ENCODE results near the gene PDIA2. TPM values are rescaled to one million over a fixed set of nuclear protein-coding genes. Genes with fewer than 3 reads are reported as not detected.

Gene PDIA2
- polyA plus RNA-seq, 2 of the 4 experiments (the other 2 are of a cell fraction), result 0.45 to 0.52 TPM

DNA sequence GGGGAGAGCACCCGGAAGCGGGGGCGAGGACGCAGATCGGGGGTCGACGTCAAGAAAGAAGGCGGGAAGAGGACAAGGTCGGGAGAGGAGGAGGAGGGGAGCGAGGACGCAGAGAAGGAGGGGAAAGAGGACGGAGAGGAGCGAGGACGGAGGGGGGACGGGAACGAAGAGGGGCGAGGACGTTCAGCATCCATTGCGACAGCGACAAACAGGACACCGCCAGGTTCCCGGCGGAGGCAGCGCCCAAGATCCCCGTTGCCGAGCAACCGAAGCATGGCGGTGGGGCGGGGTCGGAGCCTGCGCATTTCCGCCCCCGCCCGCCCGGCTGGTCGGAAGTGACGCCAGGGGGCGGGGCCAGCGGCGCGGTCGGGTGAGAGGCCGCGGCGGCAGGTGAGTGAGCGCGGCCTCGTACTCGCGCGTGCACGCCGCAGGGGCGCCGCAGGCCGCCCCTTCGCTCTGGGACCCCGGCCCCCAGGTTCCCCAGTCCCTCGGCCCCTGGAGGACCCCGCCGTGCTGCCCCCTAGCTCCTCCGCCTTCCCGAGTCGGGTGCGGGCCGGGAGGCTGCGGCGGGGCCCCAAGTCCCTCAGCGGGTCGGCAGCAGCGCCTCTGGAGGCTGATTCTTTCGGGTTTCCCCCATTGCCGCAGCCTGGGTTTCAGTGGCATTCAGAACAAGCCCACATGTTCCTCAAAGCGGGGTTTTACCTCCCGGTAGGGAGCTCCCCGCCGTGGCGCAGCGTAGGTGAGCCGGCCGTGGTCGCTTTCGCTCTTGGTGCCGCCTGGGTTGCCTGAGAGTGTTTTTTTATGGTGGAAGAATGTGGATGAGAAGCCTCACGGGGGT, 48.3 kb upstream of the PDIA2 start, which contains the start of gene FAM234A (continued):
- TF ChIP-seq EHF (CRISPR knock-in tag; IDR thresholded peaks at IDR 0.05), result 0 out of 2 replicates have a peak, but pooled peaks have one; percentile 83
- TF ChIP-seq RFX5 (IDR thresholded peaks at IDR 0.05), result no peak
- TF ChIP-seq EHMT2 (IDR thresholded peaks at IDR 0.05; ENCODE audit: low read depth), result no peak
- TF ChIP-seq JUNB (IDR thresholded peaks at IDR 0.05), result no peak
- TF ChIP-seq, protein P1, sequence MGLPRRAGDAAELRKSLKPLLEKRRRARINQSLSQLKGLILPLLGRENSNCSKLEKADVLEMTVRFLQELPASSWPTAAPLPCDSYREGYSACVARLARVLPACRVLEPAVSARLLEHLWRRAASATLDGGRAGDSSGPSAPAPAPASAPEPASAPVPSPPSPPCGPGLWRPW (IDR thresholded peaks at IDR 0.05), result no peak
- TF ChIP-seq NPAS2 (CRISPR knock-in tag; IDR thresholded peaks at IDR 0.05; ENCODE audit: borderline replicate concordance), result no peak
- TF ChIP-seq EP300 (IDR thresholded peaks at IDR 0.05), result no peak
- TF ChIP-seq, protein P2, sequence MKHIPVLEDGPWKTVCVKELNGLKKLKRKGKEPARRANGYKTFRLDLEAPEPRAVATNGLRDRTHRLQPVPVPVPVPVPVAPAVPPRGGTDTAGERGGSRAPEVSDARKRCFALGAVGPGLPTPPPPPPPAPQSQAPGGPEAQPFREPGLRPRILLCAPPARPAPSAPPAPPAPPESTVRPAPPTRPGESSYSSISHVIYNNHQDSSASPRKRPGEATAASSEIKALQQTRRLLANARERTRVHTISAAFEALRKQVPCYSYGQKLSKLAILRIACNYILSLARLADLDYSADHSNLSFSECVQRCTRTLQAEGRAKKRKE (CRISPR knock-in tag; IDR thresholded peaks at IDR 0.05; ENCODE audit: low read depth), result no peak
- TF ChIP-seq RNF2 (IDR thresholded peaks at IDR 0.05; ENCODE audit: borderline replicate concordance, low read depth), result no peak
- TF ChIP-seq KDM1A (IDR thresholded peaks at IDR 0.05; ENCODE audit: low read depth), result no peak
- no peak for TF ChIP-seq REST (IDR thresholded peaks at IDR 0.05)
- no peak for TF ChIP-seq HDAC2 (IDR thresholded peaks at IDR 0.05)
- TF ChIP-seq ZNF302 (CRISPR knock-in tag; IDR thresholded peaks at IDR 0.05), result no peak
- TF ChIP-seq, protein P3, sequence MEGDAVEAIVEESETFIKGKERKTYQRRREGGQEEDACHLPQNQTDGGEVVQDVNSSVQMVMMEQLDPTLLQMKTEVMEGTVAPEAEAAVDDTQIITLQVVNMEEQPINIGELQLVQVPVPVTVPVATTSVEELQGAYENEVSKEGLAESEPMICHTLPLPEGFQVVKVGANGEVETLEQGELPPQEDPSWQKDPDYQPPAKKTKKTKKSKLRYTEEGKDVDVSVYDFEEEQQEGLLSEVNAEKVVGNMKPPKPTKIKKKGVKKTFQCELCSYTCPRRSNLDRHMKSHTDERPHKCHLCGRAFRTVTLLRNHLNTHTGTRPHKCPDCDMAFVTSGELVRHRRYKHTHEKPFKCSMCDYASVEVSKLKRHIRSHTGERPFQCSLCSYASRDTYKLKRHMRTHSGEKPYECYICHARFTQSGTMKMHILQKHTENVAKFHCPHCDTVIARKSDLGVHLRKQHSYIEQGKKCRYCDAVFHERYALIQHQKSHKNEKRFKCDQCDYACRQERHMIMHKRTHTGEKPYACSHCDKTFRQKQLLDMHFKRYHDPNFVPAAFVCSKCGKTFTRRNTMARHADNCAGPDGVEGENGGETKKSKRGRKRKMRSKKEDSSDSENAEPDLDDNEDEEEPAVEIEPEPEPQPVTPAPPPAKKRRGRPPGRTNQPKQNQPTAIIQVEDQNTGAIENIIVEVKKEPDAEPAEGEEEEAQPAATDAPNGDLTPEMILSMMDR (IDR thresholded peaks at IDR 0.05), result peak; percentile 57
- no peak for TF ChIP-seq ZC3H11A (IDR thresholded peaks at IDR 0.05)
- TF ChIP-seq, protein P4, sequence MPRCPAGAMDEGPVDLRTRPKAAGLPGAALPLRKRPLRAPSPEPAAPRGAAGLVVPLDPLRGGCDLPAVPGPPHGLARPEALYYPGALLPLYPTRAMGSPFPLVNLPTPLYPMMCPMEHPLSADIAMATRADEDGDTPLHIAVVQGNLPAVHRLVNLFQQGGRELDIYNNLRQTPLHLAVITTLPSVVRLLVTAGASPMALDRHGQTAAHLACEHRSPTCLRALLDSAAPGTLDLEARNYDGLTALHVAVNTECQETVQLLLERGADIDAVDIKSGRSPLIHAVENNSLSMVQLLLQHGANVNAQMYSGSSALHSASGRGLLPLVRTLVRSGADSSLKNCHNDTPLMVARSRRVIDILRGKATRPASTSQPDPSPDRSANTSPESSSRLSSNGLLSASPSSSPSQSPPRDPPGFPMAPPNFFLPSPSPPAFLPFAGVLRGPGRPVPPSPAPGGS (IDR thresholded peaks at IDR 0.05), result peak; percentile 95
- peak; percentile 35; the same call in 1 of the 2 replicates for TF ChIP-seq RARB (CRISPR knock-in tag; IDR thresholded peaks at IDR 0.05)
- TF ChIP-seq RAD21 (conservative IDR thresholded peaks at IDR 0.05 in 1 of 2, IDR thresholded peaks at IDR 0.05 in 1 of 2), result 0 out of 5 replicates have a peak, but pooled peaks of 1 of the 2 experiments have one; percentile 41
- TF ChIP-seq BHLHE40 (IDR thresholded peaks at IDR 0.05; ENCODE audit: low read depth, low read length), result no peak
- TF ChIP-seq JUN (IDR thresholded peaks at IDR 0.05), result peak; percentile 85 to 95
- TF ChIP-seq TFCP2L1 (CRISPR knock-in tag; IDR thresholded peaks at IDR 0.05), result peak; percentile 11; the same call in 1 of the 2 replicates
- TF ChIP-seq CHD4 (IDR thresholded peaks at IDR 0.05; ENCODE audit: borderline replicate concordance), result no peak
- TF ChIP-seq KDM5A (IDR thresholded peaks at IDR 0.05), result 0 out of 2 replicates have a peak, but pooled peaks have one; percentile 10
- TF ChIP-seq POLR2A (IDR thresholded peaks at IDR 0.05; ENCODE audit: low read length), result peak; percentile 74
- no peak for TF ChIP-seq RCOR1 (IDR thresholded peaks at IDR 0.05; ENCODE audit: low read depth, low read length)
- no peak for TF ChIP-seq FOXS1 (CRISPR knock-in tag; IDR thresholded peaks at IDR 0.05)
- TF ChIP-seq HOXB13 (CRISPR knock-in tag; IDR thresholded peaks at IDR 0.05; ENCODE audit: low read depth), result no peak
- peak; percentile 94 for TF ChIP-seq PHF8 (IDR thresholded peaks at IDR 0.05; ENCODE audit: borderline replicate concordance, low read depth)
- no peak for TF ChIP-seq MAZ (IDR thresholded peaks at IDR 0.05; ENCODE audit: borderline replicate concordance, low read depth, low read length)
- TF ChIP-seq FOSL2 (IDR thresholded peaks at IDR 0.05), result no peak
- TF ChIP-seq FOSL2 (CRISPR knock-in tag; IDR thresholded peaks at IDR 0.05), result 0 out of 2 replicates have a peak, but pooled peaks have one; percentile 3
- TF ChIP-seq, protein P5, sequence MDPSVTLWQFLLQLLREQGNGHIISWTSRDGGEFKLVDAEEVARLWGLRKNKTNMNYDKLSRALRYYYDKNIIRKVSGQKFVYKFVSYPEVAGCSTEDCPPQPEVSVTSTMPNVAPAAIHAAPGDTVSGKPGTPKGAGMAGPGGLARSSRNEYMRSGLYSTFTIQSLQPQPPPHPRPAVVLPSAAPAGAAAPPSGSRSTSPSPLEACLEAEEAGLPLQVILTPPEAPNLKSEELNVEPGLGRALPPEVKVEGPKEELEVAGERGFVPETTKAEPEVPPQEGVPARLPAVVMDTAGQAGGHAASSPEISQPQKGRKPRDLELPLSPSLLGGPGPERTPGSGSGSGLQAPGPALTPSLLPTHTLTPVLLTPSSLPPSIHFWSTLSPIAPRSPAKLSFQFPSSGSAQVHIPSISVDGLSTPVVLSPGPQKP (IDR thresholded peaks at IDR 0.05; ENCODE audit: low read depth, low read length), result no peak
- no peak for TF ChIP-seq CHD2 (IDR thresholded peaks at IDR 0.05; ENCODE audit: low read length, partially characterized antibody)
- TF ChIP-seq TP53 (CRISPR knock-in tag; IDR thresholded peaks at IDR 0.05), result 0 out of 2 replicates have a peak, but pooled peaks have one; percentile 10

Measured in A549 (cell line).